ENCODE data around the gene SNRNP70. TPM values are rescaled to one million over a fixed set of nuclear protein-coding genes. Genes with fewer than 3 reads are reported as not detected.

Gene SNRNP70
- total RNA-seq, 1 donor from 2014 or later, result 300 TPM

- Mint-ChIP-seq H3K9me3 (ENCODE audit: unreplicated experiment) (peaks cover 20% of the 10 kb centered on the region), H3K4me3 (ENCODE audit: unreplicated experiment) (peak overlapping the region; percentile 89), H3K4me1 (ENCODE audit: low read depth, unreplicated experiment) (peaks cover 42% of the 10 kb centered on the region), H3K27ac (ENCODE audit: unreplicated experiment) (peak overlapping the region; percentile 99), H3K36me3 (ENCODE audit: unreplicated experiment) (peaks cover 6% of the 10 kb centered on the region), H3K27me3 (ENCODE audit: unreplicated experiment) (peaks cover 23% of the 10 kb centered on the region)
- TF ChIP-seq, protein P1, sequence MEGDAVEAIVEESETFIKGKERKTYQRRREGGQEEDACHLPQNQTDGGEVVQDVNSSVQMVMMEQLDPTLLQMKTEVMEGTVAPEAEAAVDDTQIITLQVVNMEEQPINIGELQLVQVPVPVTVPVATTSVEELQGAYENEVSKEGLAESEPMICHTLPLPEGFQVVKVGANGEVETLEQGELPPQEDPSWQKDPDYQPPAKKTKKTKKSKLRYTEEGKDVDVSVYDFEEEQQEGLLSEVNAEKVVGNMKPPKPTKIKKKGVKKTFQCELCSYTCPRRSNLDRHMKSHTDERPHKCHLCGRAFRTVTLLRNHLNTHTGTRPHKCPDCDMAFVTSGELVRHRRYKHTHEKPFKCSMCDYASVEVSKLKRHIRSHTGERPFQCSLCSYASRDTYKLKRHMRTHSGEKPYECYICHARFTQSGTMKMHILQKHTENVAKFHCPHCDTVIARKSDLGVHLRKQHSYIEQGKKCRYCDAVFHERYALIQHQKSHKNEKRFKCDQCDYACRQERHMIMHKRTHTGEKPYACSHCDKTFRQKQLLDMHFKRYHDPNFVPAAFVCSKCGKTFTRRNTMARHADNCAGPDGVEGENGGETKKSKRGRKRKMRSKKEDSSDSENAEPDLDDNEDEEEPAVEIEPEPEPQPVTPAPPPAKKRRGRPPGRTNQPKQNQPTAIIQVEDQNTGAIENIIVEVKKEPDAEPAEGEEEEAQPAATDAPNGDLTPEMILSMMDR (IDR thresholded peaks at IDR 0.05; ENCODE audit: partially characterized antibody, unreplicated experiment), result no peak
- DNase-seq, result no peak
Measured at GRCh38 chr19:49107625-49108459, 22.6 kb downstream of the SNRNP70 start.

GRCh38 chr19:49109051-49109450, 23.8 kb downstream of the SNRNP70 start:
- peaks cover 28% of the 10 kb centered on the region for H3K9me3 Mint-ChIP-seq (ENCODE audit: unreplicated experiment)
- peaks cover 28% of the 10 kb centered on the region for H3K27me3 Mint-ChIP-seq (ENCODE audit: unreplicated experiment)
- peak overlapping the region; percentile 52 for H3K4me3 Mint-ChIP-seq (ENCODE audit: unreplicated experiment)
- H3K4me1 Mint-ChIP-seq (ENCODE audit: low read depth, unreplicated experiment), result peaks cover 43% of the 10 kb centered on the region
- H3K27ac Mint-ChIP-seq (ENCODE audit: unreplicated experiment), result peak overlapping the region; percentile 45
- DNase-seq, result no peak
- H3K36me3 Mint-ChIP-seq (ENCODE audit: unreplicated experiment), result peaks cover 6% of the 10 kb centered on the region
- TF ChIP-seq, protein P1 (IDR thresholded peaks at IDR 0.05; ENCODE audit: partially characterized antibody, unreplicated experiment), result no peak

DNA sequence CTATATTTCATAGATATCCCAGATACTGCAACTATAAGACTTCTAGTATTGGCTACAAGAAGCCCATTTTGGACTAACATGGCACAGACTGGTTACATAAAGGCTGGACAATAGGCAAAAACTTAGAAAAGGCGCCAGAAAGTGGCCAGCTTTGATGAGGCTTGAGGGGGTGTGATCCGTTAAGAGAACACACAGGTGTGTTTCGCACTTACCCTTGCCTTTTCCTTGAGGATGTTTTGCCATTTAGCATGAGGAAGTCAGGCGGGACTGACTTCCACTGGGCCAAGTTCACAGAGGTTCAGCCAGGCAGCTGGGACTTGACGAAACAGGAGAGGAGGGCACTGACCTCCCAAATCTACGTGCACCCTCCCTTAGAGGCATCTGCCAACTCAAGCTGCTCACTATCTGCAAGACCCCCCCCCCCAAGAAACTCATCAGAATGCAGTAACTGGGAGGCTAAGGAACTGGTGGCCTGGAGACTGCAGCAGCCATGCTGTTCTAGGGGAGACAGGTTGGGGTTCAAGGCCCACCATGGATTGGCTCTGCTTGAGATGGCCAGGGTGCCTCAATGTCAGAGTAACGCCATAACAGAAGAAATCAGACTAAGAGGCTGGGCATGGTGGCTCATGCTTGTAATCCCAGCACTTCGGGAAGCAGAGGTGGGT, 24.4 kb downstream of the SNRNP70 start:
- Mint-ChIP-seq H3K4me3 (ENCODE audit: unreplicated experiment) (no peak overlapping the region), H3K9me3 (ENCODE audit: unreplicated experiment) (peaks cover 22% of the 10 kb centered on the region), H3K27ac (ENCODE audit: unreplicated experiment) (peak overlapping the region; percentile 45), H3K4me1 (ENCODE audit: low read depth, unreplicated experiment) (peaks cover 38% of the 10 kb centered on the region), H3K27me3 (ENCODE audit: unreplicated experiment) (peaks cover 22% of the 10 kb centered on the region), H3K36me3 (ENCODE audit: unreplicated experiment) (peaks cover 6% of the 10 kb centered on the region)
- TF ChIP-seq, protein P1 (IDR thresholded peaks at IDR 0.05; ENCODE audit: partially characterized antibody, unreplicated experiment), result no peak
- DNase-seq, result no peak

- Mint-ChIP-seq H3K4me1 (ENCODE audit: low read depth, unreplicated experiment) (peaks cover 31% of the 10 kb centered on the region), H3K27ac (ENCODE audit: unreplicated experiment) (no peak overlapping the region)
- TF ChIP-seq, protein P1 (IDR thresholded peaks at IDR 0.05; ENCODE audit: partially characterized antibody, unreplicated experiment), result no peak
Measured at GRCh38 chr19:49110567-49110966, 25.3 kb downstream of the SNRNP70 start.

More at GRCh38 chr19:49110567-49110966, 25.3 kb downstream of the SNRNP70 start:
- Mint-ChIP-seq H3K27me3 (ENCODE audit: unreplicated experiment) (peaks cover 18% of the 10 kb centered on the region), H3K4me3 (ENCODE audit: unreplicated experiment) (peak overlapping the region; percentile 1), H3K36me3 (ENCODE audit: unreplicated experiment) (peaks cover 6% of the 10 kb centered on the region), H3K9me3 (ENCODE audit: unreplicated experiment) (peaks cover 15% of the 10 kb centered on the region)
- DNase-seq, result no peak

Measured in glutamatergic neuron (in vitro differentiated cells).